MM.1S (cell line): ENCODE results near the gene TGFA.

Source experiments
- DNase-seq: peaks from one replicate; pipeline ENCODE4 v3.0.0-alpha.2; 2015
- H2AFZ ChIP-seq: fragments of 300-600 bp; sonication (generic); 2 replicates; pipeline ENCODE4 v1.6.0; 2016; ENCODE audit warnings: antibody characterized with exemption, low read length
- H3F3A ChIP-seq: fragments of 300-600 bp; sonication (generic); 2 replicates; pipeline ENCODE4 v1.6.1; 2016; ENCODE audit warnings: mild to moderate bottlenecking, antibody characterized with exemption, low read length, moderate library complexity, mixed read lengths; ENCODE audit not compliant: insufficient read depth
- H3K27ac ChIP-seq: fragments of 300-600 bp; sonication (generic); 2 replicates; pipeline ENCODE4 v1.5.1; 2016; ENCODE audit warnings: mild to moderate bottlenecking, low read length
- H3K27me3 ChIP-seq: fragments of 300-600 bp; sonication (generic); replicated peaks from 2 replicates; pipeline ENCODE4 v1.6.0; 2016; ENCODE audit warnings: low read length; ENCODE audit not compliant: insufficient read depth
- H3K36me3 ChIP-seq: fragments of 300-600 bp; sonication (generic); replicated peaks from 2 replicates; pipeline ENCODE4 v1.6.1; 2016; ENCODE audit warnings: mild to moderate bottlenecking, low read length, mixed read lengths; ENCODE audit not compliant: insufficient read depth
- H3K4me1 ChIP-seq: fragments of 300-600 bp; sonication (generic); 2 replicates; pipeline ENCODE4 v1.6.1; 2016; ENCODE audit warnings: low read length, mixed read lengths
- H3K4me2 ChIP-seq: fragments of 300-600 bp; sonication (generic); 2 replicates; pipeline ENCODE4 v1.6.0; 2016; ENCODE audit warnings: low read depth, low read length
- H3K4me3 ChIP-seq: fragments of 300-600 bp; sonication (generic); 2 replicates; pipeline ENCODE4 v1.5.1; 2016; ENCODE audit warnings: low read length, mixed read lengths
- H3K79me2 ChIP-seq: fragments of 300-600 bp; sonication (generic); 2 replicates; pipeline ENCODE4 v1.6.1; 2016; ENCODE audit warnings: mixed run types, low read length, mixed read lengths
- H3K9ac ChIP-seq: fragments of 300-600 bp; sonication (generic); 2 replicates; pipeline ENCODE4 v1.6.1; 2016; ENCODE audit warnings: low read length, mixed read lengths
- H3K9me2 ChIP-seq: fragments of 300-600 bp; sonication (generic); replicated peaks from 2 replicates; pipeline ENCODE4 v1.6.1; 2016; ENCODE audit warnings: mild to moderate bottlenecking, low read length, mixed read lengths; ENCODE audit not compliant: insufficient read depth
- H3K9me3 ChIP-seq: fragments of 300-600 bp; sonication (generic); replicated peaks from 2 replicates; pipeline ENCODE4 v1.6.1; 2016; ENCODE audit warnings: mild to moderate bottlenecking, low read length, mixed read lengths; ENCODE audit not compliant: insufficient read depth
- H4K20me1 ChIP-seq: fragments of 300-600 bp; sonication (generic); 2 replicates; pipeline ENCODE4 v1.6.1; 2016; ENCODE audit warnings: mild to moderate bottlenecking, low read length, moderate library complexity, mixed read lengths; ENCODE audit not compliant: insufficient read depth
- EZH2 ChIP-seq: fragments of 300-600 bp; sonication (generic); optimal IDR thresholded peaks from 2 replicates; pipeline ENCODE3; 2017; ENCODE audit warnings: low read depth, mild to moderate bottlenecking, antibody characterized with exemption, low read length, mixed read lengths
- EZH2phosphoT487 ChIP-seq: fragments of 300-600 bp; sonication (generic); IDR thresholded peaks from 2 replicates; pipeline ENCODE4 v1.6.1; 2018; ENCODE audit warnings: antibody characterized with exemption, low read length
- TF ChIP-seq, protein P1 (sequence below): fragments of 300-600 bp; sonication (generic); IDR thresholded peaks from 2 replicates; pipeline ENCODE4 v1.5.1; 2016; ENCODE audit warnings: antibody characterized with exemption, low read length, mixed read lengths

Gene TGFA

GRCh38 chr2:70570041-70570661 is 16.5 kb upstream of the TGFA start:
- H3K27me3 ChIP-seq, result no peaks in the 10 kb centered on the region
- no peak for TF ChIP-seq EZH2phosphoT487
- TF ChIP-seq, protein P1, sequence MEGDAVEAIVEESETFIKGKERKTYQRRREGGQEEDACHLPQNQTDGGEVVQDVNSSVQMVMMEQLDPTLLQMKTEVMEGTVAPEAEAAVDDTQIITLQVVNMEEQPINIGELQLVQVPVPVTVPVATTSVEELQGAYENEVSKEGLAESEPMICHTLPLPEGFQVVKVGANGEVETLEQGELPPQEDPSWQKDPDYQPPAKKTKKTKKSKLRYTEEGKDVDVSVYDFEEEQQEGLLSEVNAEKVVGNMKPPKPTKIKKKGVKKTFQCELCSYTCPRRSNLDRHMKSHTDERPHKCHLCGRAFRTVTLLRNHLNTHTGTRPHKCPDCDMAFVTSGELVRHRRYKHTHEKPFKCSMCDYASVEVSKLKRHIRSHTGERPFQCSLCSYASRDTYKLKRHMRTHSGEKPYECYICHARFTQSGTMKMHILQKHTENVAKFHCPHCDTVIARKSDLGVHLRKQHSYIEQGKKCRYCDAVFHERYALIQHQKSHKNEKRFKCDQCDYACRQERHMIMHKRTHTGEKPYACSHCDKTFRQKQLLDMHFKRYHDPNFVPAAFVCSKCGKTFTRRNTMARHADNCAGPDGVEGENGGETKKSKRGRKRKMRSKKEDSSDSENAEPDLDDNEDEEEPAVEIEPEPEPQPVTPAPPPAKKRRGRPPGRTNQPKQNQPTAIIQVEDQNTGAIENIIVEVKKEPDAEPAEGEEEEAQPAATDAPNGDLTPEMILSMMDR, result no peak
- TF ChIP-seq EZH2, result no peak
- H3K4me3 ChIP-seq, result no peak overlapping the region

GRCh38 chr2:70569559-70569958 is 15.9 kb upstream of the TGFA start:
- no peaks in the 10 kb centered on the region for H3K36me3 ChIP-seq
- no peaks in the 10 kb centered on the region for H3K27me3 ChIP-seq
- H3K9me2 ChIP-seq, result no peaks in the 10 kb centered on the region
- TF ChIP-seq, protein P1, result no peak
- TF ChIP-seq EZH2, result no peak
- no peak for TF ChIP-seq EZH2phosphoT487
- no peaks in the 10 kb centered on the region for H3K9me3 ChIP-seq
- no peak overlapping the region for H3K9ac ChIP-seq
- H3K4me3 ChIP-seq, result no peak overlapping the region
- peaks cover 12% of the 10 kb centered on the region for H3F3A ChIP-seq
- no peak for DNase-seq
- H3K4me2 ChIP-seq, result no peak overlapping the region
- no peak overlapping the region for H3K27ac ChIP-seq
- peaks cover 29% of the 10 kb centered on the region for H3K4me1 ChIP-seq
- no peaks in the 10 kb centered on the region for H3K79me2 ChIP-seq
- H2AFZ ChIP-seq, result no peak overlapping the region
- H4K20me1 ChIP-seq, result no peaks in the 10 kb centered on the region

More at GRCh38 chr2:70570041-70570661, 16.5 kb upstream of the TGFA start:
- no peaks in the 10 kb centered on the region for H4K20me1 ChIP-seq
- H3K9ac ChIP-seq, result no peak overlapping the region
- no peak overlapping the region for H3K4me2 ChIP-seq
- H2AFZ ChIP-seq, result no peak overlapping the region
- no peaks in the 10 kb centered on the region for H3K9me3 ChIP-seq
- no peaks in the 10 kb centered on the region for H3K36me3 ChIP-seq
- H3K79me2 ChIP-seq, result no peaks in the 10 kb centered on the region
- H3K9me2 ChIP-seq, result no peaks in the 10 kb centered on the region
- H3K27ac ChIP-seq, result no peak overlapping the region
- H3F3A ChIP-seq, result peaks cover 12% of the 10 kb centered on the region
- DNase-seq, result no peak
- H3K4me1 ChIP-seq, result peaks cover 35% of the 10 kb centered on the region

- H3K4me1 ChIP-seq, result peaks cover 4% of the 10 kb centered on the region
- H3K4me3 ChIP-seq, result no peak overlapping the region
- no peak overlapping the region for H2AFZ ChIP-seq
- no peaks in the 10 kb centered on the region for H3K36me3 ChIP-seq
- no peaks in the 10 kb centered on the region for H3K9me2 ChIP-seq
- H3F3A ChIP-seq, result no peaks in the 10 kb centered on the region
- no peak overlapping the region for H3K27ac ChIP-seq
- no peak overlapping the region for H3K4me2 ChIP-seq
- no peak for DNase-seq
- H4K20me1 ChIP-seq, result no peaks in the 10 kb centered on the region
- no peaks in the 10 kb centered on the region for H3K79me2 ChIP-seq
- H3K9me3 ChIP-seq, result no peaks in the 10 kb centered on the region
- no peak for TF ChIP-seq EZH2
- TF ChIP-seq, protein P1, result no peak
- TF ChIP-seq EZH2phosphoT487, result no peak
- H3K27me3 ChIP-seq, result no peaks in the 10 kb centered on the region
- no peak overlapping the region for H3K9ac ChIP-seq
Measured at GRCh38 chr2:70566906-70567305, 13.3 kb upstream of the TGFA start.
